ENCODE data around the gene PCDHA9.

PCDHA9 gene

DNA sequence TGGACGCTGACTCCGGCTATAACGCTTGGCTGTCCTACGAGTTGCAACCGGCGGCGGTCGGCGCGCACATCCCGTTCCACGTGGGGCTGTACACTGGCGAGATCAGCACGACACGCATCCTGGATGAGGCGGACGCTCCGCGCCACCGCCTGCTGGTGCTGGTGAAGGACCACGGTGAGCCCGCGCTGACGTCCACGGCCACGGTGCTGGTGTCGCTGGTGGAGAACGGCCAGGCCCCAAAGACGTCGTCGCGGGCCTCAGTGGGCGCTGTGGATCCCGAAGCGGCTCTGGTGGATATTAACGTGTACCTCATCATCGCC lies 29.0 kb downstream of the PCDHA9 start:
- no peak for DNase-seq (ENCODE audit: extremely low read depth in 1 of 2, low read depth in 1 of 2)

- DNase-seq (ENCODE audit: extremely low read depth in 1 of 2, low read depth in 1 of 2), result no peak
Measured at GRCh38 chr5:140881889-140882590, 33.9 kb downstream of the PCDHA9 start, which contains the start of gene PCDHA13. Gene PCDHA13 (plus strand): TSS chr5:140882124. CDS start chr5:140882269, 145 bp downstream.

DNA sequence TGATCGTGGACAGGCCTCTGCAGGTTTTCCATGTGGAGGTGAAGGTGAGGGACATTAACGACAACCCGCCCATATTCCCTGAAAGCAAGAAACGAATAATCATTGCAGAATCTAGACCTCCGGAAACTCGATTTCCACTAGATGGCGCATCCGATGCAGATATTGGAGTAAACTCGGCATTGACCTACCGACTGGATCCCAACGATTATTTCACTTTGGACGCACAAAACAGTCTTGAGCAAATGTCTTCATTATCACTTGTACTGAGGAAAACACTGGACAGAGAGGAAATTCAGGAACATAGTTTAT lies 34.4 kb downstream of the PCDHA9 start:
- no peak for DNase-seq (ENCODE audit: extremely low read depth in 1 of 2, low read depth in 1 of 2)

GRCh38 chr5:140883373-140883772 lies 35.2 kb downstream of the PCDHA9 start:
- no peak for DNase-seq (ENCODE audit: extremely low read depth in 1 of 2, low read depth in 1 of 2)

DNA sequence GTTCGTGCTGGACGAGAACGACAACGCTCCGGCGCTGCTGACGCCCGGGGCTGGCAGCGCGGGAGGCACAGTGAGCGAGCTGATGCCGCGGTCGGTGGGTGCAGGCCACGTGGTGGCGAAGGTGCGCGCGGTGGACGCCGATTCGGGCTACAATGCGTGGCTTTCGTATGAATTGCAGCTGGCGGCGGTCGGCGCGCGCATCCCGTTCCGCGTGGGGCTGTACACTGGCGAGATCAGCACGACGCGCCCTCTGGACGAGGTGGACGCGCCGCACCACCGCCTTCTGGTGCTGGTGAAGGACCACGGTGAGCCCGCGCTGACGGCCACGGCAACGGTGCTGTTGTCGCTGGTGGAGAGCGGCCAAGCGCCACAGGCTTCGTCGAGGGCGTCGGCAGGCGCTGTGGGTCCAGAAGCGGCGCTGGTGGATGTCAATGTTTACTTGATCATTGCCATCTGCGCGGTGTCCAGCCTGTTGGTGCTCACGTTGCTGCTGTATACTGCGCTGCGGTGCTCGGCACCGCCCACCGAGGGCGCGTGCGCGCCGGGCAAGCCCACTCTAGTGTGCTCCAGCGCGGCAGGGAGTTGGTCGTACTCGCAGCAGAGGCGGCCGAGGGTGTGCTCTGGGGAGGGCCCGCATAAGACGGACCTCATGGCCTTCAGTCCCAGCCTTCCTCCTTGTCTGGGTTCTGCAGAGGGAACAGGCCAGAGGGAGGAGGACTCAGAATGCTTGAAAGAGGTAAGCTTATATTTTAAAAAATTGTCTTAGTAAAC lies 35.9 kb downstream of the PCDHA9 start:
- no peak for DNase-seq (ENCODE audit: extremely low read depth in 1 of 2, low read depth in 1 of 2)

Measured in activated CD8-positive, alpha-beta memory T cell treated with anti-CD3 and anti-CD28 coated beads for 1 hour (primary cell).